Measurements from ENCODE around the gene LRRC37A2.
"Not testable (repeated sequence)": the region's sequence is repeated elsewhere in the genome, so short reads cannot be mapped to it uniquely, and the experiment has no call there.

The LRRC37A2 gene

GRCh38 chr17:46512168-46512567 lies at the start of gene LRRC37A2:
TSS of gene LRRC37A2 (plus strand) at chr17:46512468. CDS start at chr17:46512713, 245 bp downstream.
- not testable (repeated sequence) for DNase-seq (ENCODE audit: low spot score)

- not testable (repeated sequence) for DNase-seq (ENCODE audit: low spot score)
Measured at GRCh38 chr17:46467618-46468017, 44.6 kb upstream of the LRRC37A2 start.

GRCh38 chr17:46474489-46474888 lies 37.8 kb upstream of the LRRC37A2 start:
- not testable (repeated sequence) for DNase-seq (ENCODE audit: low spot score)

DNA sequence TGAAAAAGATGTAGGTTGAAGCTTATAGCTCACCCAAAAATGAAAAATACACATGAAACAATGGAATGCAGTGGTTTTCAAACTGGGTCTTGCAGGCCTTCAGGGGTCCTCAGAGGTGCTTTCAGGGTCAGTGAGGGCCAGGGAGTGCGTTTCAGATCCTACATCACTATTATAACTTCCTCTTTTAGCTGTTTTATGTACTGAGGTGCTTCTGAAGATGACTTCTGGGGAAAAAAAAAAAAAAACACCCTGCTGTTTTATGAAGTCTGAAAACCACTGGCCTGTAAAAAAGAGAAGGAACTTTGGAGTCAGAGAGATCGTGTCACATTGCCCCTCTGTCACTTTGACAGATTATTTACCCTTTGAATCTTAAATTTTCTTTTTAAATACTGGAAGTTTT lies 36.7 kb upstream of the LRRC37A2 start:
- DNase-seq (ENCODE audit: low spot score): not testable (repeated sequence)

- not testable (repeated sequence) for DNase-seq (ENCODE audit: low spot score)
Measured at GRCh38 chr17:46478823-46479222, 33.4 kb upstream of the LRRC37A2 start.

DNA sequence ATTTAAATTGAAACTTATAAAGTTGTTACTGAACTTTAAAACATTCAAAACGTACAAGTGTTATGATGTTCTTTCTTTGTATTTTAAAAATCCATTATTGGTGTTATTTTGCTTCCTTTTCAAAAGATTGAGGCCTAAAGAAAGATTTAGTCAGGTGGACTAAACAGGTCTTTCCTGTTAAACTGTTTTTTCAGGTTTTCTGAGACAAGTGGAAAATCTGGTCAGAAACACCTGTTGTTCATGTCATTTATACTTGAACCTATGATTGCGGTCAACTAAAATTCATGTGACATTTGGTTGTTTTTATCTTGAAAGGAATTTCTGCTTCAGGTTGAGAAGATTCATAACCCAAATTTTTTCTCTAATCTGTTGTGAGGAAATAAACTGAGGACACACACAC lies 31.0 kb upstream of the LRRC37A2 start:
- not testable (repeated sequence) for DNase-seq (ENCODE audit: low spot score)

GRCh38 chr17:46492021-46492420 lies 20.2 kb upstream of the LRRC37A2 start:
- DNase-seq (ENCODE audit: low spot score): not testable (repeated sequence)

DNA sequence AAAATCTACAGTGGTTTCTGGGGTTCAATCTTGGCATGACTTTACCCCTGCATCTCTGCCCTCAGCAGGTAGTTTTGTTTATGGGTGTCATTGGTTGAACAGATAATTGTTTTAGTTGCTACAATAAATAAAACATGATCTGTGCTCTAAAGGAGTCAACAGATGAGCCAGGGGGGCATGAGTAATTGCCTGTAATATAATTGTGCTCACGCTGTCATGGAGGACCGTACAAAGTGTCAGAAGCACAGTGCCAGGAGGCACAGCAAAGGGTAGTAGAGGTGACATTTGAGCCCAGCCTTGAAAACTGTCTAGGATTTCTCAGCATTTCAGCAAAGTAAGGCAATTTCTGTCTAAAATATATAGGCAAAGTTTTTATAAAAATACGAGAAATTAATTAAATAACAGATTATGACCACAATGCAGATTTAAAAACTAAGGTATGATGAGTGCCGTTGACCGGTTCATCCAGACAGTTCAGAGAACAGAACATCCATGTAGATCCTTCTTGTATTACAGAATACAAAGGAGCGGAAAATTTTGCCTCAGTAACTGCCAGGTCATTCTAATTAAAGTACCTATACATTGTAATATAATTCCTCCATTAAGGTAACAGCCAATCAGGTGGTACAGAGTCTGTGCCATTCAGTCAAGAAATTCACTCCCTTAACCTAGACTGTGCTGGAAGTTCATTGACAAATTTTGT lies 12.7 kb upstream of the LRRC37A2 start:
- not testable (repeated sequence) for DNase-seq (ENCODE audit: low spot score)

GRCh38 chr17:46505896-46506295 lies 6.4 kb upstream of the LRRC37A2 start:
- DNase-seq (ENCODE audit: low spot score): not testable (repeated sequence)

DNA sequence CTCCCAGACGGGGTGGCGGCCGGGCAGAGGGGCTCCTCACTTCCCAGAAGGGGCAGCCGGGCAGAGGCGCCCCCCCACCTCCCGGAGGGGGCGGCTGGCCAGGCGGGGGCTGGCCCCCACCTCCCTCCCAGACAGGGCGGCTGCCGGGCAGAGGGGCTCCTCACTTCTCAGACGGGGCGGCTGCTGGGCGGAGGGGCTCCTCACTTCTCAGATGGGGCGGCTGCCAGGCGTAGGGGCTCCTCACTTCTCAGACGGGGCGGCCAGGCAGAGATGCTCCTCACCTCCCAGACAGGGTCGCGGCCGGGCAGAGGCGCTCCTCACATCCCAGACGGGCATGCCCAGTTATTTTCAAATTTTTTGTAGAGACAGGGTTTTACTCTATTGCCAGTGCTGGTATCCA lies 22.4 kb downstream of the LRRC37A2 start:
- DNase-seq (ENCODE audit: low spot score): not testable (repeated sequence)

DNA sequence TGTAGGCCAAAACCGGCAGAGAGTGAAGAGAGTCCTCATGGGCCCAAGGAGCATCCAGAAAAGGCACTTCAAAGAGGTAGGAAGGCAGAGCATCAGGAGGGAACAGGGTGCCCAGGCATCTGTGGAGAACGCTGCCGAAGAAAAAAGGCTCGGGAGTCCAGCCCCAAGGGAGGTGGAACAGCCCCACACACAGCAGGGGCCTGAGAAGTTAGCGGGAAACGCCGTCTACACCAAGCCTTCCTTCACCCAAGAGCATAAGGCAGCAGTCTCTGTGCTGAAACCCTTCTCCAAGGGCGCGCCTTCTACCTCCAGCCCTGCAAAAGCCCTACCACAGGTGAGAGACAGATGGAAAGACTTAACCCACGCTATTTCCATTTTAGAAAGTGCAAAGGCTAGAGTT lies 36.3 kb downstream of the LRRC37A2 start:
- peak; percentile 0 for DNase-seq (ENCODE audit: low spot score)

- DNase-seq (ENCODE audit: low spot score): not testable (repeated sequence)
Measured at GRCh38 chr17:46559155-46559554, 46.9 kb downstream of the LRRC37A2 start.

- DNase-seq (ENCODE audit: low spot score): not testable (repeated sequence)
Measured at GRCh38 chr17:46560048-46560447, 47.8 kb downstream of the LRRC37A2 start.

DNA sequence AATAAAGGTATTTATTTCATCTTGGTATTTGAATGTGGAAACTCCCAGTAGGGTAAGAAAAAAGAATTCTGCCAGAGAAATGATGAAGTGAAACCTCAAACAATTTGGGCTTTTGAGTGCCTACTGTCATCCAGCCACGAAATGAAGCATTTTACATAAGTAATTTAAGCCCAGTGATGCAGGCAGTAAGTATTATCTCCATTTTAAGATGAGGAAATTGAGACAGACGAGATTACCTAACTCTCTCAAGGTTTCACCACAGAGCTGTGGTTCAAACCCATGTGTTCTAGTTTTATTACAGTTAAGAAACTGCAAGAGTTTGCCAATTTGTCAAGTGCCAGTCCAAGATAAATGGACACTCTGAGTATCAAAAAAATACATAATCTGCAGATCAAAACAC lies 54.0 kb downstream of the LRRC37A2 start:
- DNase-seq (ENCODE audit: low spot score): not testable (repeated sequence)

- not testable (repeated sequence) for DNase-seq (ENCODE audit: low spot score)
Measured at GRCh38 chr17:46566980-46567379, 54.7 kb downstream of the LRRC37A2 start.

DNA sequence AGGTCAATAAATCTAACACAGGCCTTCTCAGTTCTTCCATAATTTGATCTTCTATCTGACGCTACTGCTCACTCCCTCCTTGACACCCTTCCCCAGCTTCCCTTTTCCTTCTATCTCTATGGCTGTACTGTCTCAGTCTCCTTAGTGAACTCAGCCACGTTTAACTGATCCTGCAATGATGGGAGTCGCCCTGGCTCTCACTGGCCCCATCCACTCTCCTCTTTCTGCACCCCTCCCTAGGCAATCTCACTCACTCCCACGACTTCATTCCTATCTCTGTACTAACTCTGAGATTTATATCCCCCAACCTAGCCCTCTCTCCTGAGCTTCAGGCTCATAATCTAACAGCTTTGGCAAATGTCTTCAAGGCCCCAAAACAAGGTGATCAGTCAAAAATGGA lies 59.5 kb downstream of the LRRC37A2 start:
- DNase-seq (ENCODE audit: low spot score): not testable (repeated sequence)

- not testable (repeated sequence) for DNase-seq (ENCODE audit: low spot score)
Measured at GRCh38 chr17:46579083-46580075, 67.1 kb downstream of the LRRC37A2 start, which contains the start of gene ARL17A. TSS of gene ARL17A (minus strand) at chr17:46579691. CDS start at chr17:46576322, 3,369 bp downstream.

DNA sequence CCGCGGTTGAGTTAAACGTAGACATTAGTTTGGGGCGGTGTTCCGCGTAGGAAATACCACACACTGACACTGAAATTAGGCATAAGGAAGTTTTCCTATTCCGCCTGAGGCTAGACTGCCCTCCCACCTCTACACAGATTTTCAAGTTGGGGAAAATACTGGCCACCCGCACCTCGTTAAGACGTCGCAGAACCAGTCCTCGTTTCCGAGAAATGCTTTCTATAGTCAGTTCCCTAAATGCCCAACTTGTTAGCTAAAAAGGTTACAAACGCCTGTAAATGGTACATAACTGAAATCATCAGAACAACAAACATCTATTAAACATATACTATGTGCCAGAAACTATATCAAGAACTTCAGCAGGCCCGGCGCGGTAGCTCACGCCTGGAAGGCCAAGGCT lies 67.8 kb downstream of the LRRC37A2 start:
- not testable (repeated sequence) for DNase-seq (ENCODE audit: low spot score)

GRCh38 chr17:46585444-46585843 lies 73.2 kb downstream of the LRRC37A2 start:
- DNase-seq (ENCODE audit: low spot score): not testable (repeated sequence)

- DNase-seq (ENCODE audit: low spot score): not testable (repeated sequence)
Measured at GRCh38 chr17:46590157-46591146, 78.2 kb downstream of the LRRC37A2 start, which contains the start of gene NSF. TSS of gene NSF (plus strand) at chr17:46590669. CDS start at chr17:46590776, 107 bp downstream.

GRCh38 chr17:46591332-46591731 lies 79.1 kb downstream of the LRRC37A2 start:
- DNase-seq (ENCODE audit: low spot score): not testable (repeated sequence)

All from Ammon's horn (tissue), 1 donor.